Muscle layer of colon (tissue), 2 donors: ENCODE results near the gene UCHL1.
"Not testable (repeated sequence)": the region's sequence is repeated elsewhere in the genome, so short reads cannot be mapped to it uniquely, and the experiment has no call there.

ENCODE experiments used
- H3K27ac ChIP-seq: one replicate; pipeline ENCODE4 v1.7.0; 2013; ENCODE audit warnings: low read depth, mild to moderate bottlenecking, low read length, moderate library complexity
- H3K27me3 ChIP-seq, 2 donors: one replicate each; pipeline ENCODE4 v1.7.0; 2013; ENCODE audit warnings: low read length in 2 of 2, mild to moderate bottlenecking in 2 of 2; ENCODE audit not compliant: insufficient read depth in 2 of 2, control insufficient read depth in 1 of 2
- H3K36me3 ChIP-seq: one replicate; pipeline ENCODE4 v1.7.0; 2013; ENCODE audit warnings: mild to moderate bottlenecking, low read length; ENCODE audit not compliant: insufficient read depth
- H3K4me1 ChIP-seq: one replicate; pipeline ENCODE4 v1.7.0; 2013; ENCODE audit warnings: mild to moderate bottlenecking, low read length; ENCODE audit not compliant: insufficient read depth
- H3K4me3 ChIP-seq, 2 donors: one replicate each; pipeline ENCODE4 v1.7.0; 2013; ENCODE audit warnings: low read length in 2 of 2, low read depth in 1 of 2, mild to moderate bottlenecking in 1 of 2, moderate library complexity in 1 of 2
- H3K9ac ChIP-seq: one replicate; pipeline ENCODE4 v1.7.0; 2013; ENCODE audit warnings: low read length
- H3K9me3 ChIP-seq: one replicate; pipeline ENCODE4 v1.7.0; 2013; ENCODE audit warnings: mild to moderate bottlenecking, low read length
- donor health status: abdominal sarcoma.
- donor health status: Adenocarcinoma of cecum.

The UCHL1 gene

DNA sequence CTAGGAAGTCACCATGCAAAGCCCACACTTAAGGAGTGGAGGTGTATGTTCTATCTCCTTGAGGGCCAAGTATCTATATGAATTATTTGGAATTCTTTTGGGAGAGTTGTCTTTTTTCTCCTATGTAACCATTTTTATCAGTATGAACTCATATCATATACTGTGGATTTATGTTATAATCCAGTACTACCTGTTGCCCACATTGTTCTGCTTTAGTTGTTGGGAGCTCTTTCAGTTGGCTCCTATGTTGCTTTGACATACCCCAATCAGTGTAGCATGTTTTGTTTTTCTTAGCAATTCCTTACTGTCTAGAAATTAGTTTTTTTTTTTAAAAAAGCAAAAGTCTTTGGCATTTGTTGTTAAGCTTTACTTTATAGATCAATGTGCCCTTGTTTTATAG is 13.0 kb downstream of the UCHL1 start:
- Histone ChIP-seq H3K9me3 (no peaks in the 10 kb centered on the region), H3K4me1 (no peaks in the 10 kb centered on the region), H3K4me3 (no peak overlapping the region), H3K27ac (no peak overlapping the region), H3K9ac (no peak overlapping the region), H3K36me3 (no peaks in the 10 kb centered on the region), H3K27me3 (no peaks in the 10 kb centered on the region)

DNA sequence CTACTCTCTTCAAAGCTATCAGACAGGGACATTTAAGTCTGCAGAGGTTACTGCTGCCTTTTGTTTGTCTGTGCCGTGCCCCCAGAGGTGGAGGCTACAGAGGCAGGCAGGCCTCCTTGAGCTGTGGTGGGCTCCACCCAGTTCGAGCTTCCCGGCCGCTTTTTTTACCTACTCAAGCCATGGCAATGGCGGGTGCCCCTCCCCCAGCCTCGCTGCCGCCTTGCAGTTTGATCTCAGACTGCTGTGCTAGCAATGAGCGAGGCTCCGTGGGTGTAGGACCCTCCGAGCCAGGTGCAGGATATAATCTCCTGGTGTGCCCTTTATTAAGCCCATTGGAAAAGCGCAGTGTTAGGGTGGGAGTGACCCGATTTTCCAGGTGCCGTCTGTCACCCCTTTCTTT is 19.2 kb downstream of the UCHL1 start:
- H3K4me1 ChIP-seq, H3K4me3 ChIP-seq, H3K9me3 ChIP-seq, H3K9ac ChIP-seq, H3K27me3 ChIP-seq, H3K27ac ChIP-seq, H3K36me3 ChIP-seq: not testable (repeated sequence)

DNA sequence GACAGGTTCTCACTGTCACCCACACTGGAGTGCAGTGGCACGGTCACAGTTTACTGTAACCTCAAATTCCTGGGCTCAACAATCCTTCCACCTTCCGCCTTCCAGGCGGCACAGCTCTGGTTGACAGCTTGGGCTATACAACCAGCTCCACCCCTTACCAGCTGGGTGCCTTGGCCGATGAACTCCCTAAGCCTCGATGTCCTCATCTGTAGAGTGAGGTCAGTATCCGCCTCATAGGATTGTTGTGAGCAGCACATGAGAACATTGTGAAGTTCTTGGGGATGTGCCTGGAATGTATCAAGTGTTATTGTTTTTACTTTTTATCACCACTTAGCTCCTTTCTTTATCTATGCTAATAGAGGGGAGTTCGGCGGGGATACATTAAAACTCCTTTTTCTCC is 23.3 kb downstream of the UCHL1 start:
- no peaks in the 10 kb centered on the region for H3K9me3 ChIP-seq
- H3K4me1 ChIP-seq = no peaks in the 10 kb centered on the region
- no peaks in the 10 kb centered on the region for H3K27me3 ChIP-seq
- no peak overlapping the region for H3K27ac ChIP-seq
- H3K4me3 ChIP-seq = no peak overlapping the region
- H3K9ac ChIP-seq = no peak overlapping the region
- H3K36me3 ChIP-seq = no peaks in the 10 kb centered on the region

DNA sequence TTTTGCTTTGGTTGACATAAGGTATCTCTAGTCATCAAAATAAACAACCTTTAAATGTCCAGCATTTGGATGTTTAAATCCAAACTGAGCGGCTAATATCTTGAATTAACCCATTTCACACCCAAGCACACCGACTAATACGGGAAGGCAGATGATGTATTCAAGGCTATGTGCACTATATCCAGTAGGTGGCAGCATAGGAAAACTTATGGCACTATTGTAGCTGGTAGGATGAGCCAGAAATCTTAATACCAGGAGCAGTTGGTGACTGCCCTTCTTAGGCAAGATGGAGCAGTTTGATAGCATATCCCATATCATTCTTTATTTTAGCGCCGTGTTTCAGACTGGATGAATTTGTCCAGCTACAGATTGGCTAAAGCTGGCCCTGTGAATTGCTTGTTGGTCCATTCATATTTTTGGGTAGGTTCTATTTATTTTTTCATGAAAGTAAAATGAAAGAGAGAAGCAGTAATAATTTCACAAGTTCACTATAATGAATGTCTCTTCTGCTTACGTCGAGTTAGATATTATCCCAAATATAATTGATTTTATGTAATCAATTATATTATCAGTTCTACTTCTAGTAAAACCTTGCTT is 24.4 kb downstream of the UCHL1 start:
- Histone ChIP-seq H3K9me3 (no peaks in the 10 kb centered on the region), H3K4me3 (no peak overlapping the region), H3K27me3 (no peaks in the 10 kb centered on the region), H3K4me1 (no peaks in the 10 kb centered on the region), H3K27ac (no peak overlapping the region), H3K9ac (no peak overlapping the region), H3K36me3 (no peaks in the 10 kb centered on the region)

DNA sequence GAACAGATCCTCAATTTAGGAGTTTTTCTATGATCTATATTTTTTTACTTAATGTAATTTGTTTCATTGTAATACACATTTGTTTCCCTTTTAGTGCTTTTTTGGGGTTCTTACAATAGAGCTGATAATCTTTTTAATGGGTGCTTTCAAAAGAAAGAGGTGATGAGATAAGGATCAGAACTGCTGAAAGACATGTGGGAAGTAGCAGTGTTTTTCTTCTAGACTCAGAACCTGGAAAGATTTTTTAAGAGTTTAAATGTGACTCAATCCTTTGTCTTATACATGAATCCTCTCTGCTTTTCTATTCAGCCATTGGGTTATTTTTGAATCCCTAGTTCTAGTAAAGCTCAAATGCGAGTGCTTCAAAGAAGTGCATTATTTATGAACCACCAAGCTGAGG is 25.6 kb downstream of the UCHL1 start:
- no peaks in the 10 kb centered on the region for H3K4me1 ChIP-seq
- no peaks in the 10 kb centered on the region for H3K27me3 ChIP-seq
- H3K36me3 ChIP-seq = no peaks in the 10 kb centered on the region
- H3K9me3 ChIP-seq = no peaks in the 10 kb centered on the region
- H3K9ac ChIP-seq = no peak overlapping the region
- no peak overlapping the region for H3K27ac ChIP-seq
- no peak overlapping the region for H3K4me3 ChIP-seq

DNA sequence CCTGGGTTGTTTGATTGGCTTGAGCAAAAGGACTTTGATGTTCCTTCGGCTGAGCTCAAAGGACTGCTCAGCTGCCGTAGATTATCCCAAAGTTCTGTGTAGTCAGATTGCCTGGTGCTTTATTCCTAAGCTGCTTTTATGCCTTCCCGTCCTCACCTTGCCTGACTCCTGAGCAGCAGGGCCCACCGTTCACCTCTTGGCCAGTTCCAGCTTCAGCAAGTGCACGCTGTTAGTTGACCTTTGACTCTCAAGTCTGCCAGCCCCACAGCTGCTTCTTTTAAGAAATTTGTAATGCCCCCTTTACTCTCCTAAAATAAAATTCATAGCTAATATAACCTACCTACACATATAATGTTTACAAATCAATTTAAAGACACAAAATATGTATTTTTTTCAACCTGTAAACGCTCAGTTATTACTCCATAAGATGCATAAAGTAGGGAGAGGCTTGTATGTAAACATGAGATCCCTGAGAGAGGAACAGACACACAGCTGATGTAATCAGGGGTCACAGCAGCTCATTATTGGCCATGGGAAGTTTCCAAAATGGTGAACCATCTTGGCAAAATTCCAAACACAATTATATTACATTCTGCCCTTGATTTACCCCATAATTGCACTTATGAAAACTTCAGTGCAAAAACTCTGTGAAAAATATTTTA is 28.6 kb downstream of the UCHL1 start:
- Histone ChIP-seq H3K27me3 (no peaks in the 10 kb centered on the region), H3K36me3 (no peaks in the 10 kb centered on the region), H3K4me3 (no peak overlapping the region), H3K4me1 (no peaks in the 10 kb centered on the region), H3K27ac (no peak overlapping the region), H3K9me3 (no peaks in the 10 kb centered on the region), H3K9ac (no peak overlapping the region)

DNA sequence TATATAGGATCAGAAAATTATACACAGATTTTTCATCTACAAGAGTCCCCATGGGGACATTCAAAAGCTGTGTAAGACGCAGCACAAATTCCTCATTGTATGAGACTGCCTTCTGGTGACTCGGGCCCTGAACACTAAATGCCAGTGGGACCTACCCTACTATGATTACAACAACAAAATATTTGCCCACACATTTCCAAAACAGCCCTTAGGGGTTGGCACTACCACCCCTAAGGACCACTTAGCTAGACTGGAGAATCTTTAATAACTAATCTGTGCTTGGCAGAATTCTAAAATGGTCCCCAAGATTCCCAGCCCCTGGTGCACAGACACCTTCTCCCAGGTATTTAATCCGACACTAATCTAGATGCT is 29.1 kb downstream of the UCHL1 start:
- Histone ChIP-seq H3K9ac (no peak overlapping the region), H3K27me3 (no peaks in the 10 kb centered on the region)

DNA sequence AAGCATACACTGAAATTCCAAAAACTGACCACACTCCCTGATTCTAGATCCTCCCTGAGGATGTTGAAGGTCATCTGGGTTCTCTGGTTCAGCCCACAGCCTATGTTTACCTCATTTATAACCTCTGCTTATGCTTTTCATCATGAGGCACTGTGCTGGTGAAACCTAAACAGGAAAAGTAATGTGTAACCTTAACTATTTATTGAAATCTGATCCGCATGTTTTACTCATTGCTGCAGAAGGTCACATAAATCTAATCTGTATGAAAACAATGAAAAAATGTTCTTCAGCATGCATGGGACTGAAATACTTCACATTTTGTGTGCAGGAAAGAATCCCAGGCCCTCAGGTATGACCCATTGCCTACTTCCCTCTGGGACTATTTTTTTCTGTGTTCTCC is 30.3 kb downstream of the UCHL1 start:
- Histone ChIP-seq H3K9me3 (no peaks in the 10 kb centered on the region), H3K4me3 (no peak overlapping the region), H3K27ac (no peak overlapping the region)

More for the DNA sequence above, 29.1 kb downstream of the UCHL1 start:
- Histone ChIP-seq H3K27ac (no peak overlapping the region), H3K4me1 (no peaks in the 10 kb centered on the region), H3K36me3 (no peaks in the 10 kb centered on the region), H3K9me3 (no peaks in the 10 kb centered on the region), H3K4me3 (no peak overlapping the region)

DNA sequence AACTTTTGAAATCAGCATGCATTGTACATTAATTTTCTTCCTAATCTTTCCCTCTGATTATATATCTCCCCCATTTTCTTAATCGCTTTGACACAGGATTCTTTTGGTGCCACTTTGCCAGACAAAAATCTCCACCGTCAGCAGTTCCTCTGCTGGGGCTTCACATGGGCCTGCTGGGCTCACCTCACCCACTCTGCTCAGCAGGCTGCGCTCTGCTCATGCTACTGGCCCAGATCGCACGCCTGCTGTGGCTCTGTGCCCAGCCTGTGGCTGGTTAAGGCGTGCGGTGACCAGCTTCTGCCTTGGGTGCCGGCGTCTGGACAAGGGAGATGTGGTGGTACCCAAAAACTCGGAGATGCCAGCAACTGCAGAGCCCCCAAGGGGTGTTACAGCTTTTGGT is 31.1 kb downstream of the UCHL1 start:
- Histone ChIP-seq H3K4me1 (no peaks in the 10 kb centered on the region), H3K9me3 (no peaks in the 10 kb centered on the region), H3K27me3 (no peaks in the 10 kb centered on the region), H3K36me3 (no peaks in the 10 kb centered on the region), H3K27ac (no peak overlapping the region), H3K4me3 (no peak overlapping the region), H3K9ac (no peak overlapping the region)

More for the DNA sequence above, 30.3 kb downstream of the UCHL1 start:
- no peaks in the 10 kb centered on the region for H3K4me1 ChIP-seq
- no peak overlapping the region for H3K9ac ChIP-seq
- H3K36me3 ChIP-seq = no peaks in the 10 kb centered on the region
- H3K27me3 ChIP-seq = no peaks in the 10 kb centered on the region

DNA sequence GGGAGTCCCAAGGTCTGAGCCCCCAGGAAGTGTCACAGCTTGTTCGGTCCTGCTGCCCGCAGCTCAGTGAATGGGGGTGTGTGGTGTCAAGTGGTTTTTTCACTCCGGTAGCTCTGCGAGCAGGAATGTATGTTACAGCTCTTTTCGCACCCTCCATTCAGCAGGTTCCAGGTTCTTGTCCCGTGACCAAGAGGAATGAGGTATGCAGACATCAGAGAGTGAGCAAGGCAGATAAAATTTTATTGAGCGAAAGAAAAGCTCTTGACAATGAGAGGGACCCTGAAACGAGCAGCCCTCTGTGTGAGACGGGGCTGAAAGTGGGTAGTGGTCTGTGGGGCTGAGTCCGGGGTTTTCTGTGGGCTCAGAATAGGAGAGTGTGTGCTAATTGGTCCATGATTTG is 31.5 kb downstream of the UCHL1 start:
- Histone ChIP-seq H3K4me1 (no peaks in the 10 kb centered on the region), H3K9ac (no peak overlapping the region), H3K27ac (no peak overlapping the region), H3K36me3 (no peaks in the 10 kb centered on the region), H3K9me3 (no peaks in the 10 kb centered on the region), H3K4me3 (no peak overlapping the region), H3K27me3 (no peaks in the 10 kb centered on the region)

DNA sequence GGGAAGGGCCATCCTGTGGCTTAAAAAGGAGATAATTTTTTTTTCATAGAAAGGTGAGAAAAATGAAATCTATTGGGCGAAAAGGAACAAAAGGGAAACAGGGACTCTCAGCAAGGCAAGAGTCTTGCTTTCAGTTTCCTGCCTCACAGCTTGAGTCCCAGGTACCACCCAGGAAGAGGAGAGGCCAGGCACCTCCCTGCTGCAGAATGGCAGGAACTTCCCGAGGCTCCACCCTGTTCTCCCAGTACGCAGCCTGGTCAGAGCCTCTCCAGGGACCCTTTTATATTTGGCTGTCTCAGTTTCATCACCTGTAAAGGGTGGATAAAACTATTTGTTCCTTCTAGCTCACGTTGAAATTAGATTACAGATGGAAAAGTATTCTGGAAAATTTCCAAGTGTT is 33.8 kb downstream of the UCHL1 start:
- H3K9ac ChIP-seq = no peak overlapping the region
- no peaks in the 10 kb centered on the region for H3K27me3 ChIP-seq
- no peak overlapping the region for H3K27ac ChIP-seq
- H3K4me1 ChIP-seq = no peaks in the 10 kb centered on the region
- no peak overlapping the region for H3K4me3 ChIP-seq
- no peaks in the 10 kb centered on the region for H3K36me3 ChIP-seq
- H3K9me3 ChIP-seq = no peaks in the 10 kb centered on the region

DNA sequence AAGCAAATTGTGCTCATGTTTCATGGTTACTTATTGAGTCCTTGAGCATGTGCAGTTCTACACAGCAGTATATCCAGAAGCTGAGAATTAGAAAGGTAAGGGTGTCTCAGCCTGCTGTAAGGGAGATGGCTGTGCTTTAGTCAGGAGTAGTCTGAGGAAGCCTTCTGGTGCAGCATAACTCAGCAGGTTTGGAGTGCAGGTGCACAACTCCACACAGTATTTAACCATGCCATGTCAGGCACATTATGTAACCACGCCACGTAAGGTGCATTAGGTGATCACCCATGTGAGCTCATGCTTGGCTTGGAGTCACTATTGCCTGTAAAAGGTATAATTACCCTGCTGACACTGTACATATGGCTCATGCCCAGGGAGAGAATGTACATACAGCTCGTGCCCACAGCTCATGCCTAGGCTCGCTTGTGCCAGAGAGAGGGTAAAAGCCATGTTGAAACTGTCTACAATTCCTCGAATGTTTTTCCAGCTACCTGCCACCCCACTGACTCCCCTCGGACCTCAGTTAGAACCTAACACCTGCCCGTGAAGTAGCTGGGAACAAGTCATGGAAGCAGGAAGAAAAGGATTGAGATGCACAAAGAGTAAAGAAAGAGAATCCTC is 37.8 kb downstream of the UCHL1 start:
- H3K4me3 ChIP-seq = no peak overlapping the region
- H3K36me3 ChIP-seq = no peaks in the 10 kb centered on the region
- H3K27me3 ChIP-seq = no peaks in the 10 kb centered on the region
- H3K9me3 ChIP-seq = no peaks in the 10 kb centered on the region
- H3K4me1 ChIP-seq = no peaks in the 10 kb centered on the region
- no peak overlapping the region for H3K27ac ChIP-seq
- H3K9ac ChIP-seq = no peak overlapping the region
